GM21529 (cell line): ENCODE measurements around the gene TAF1B.

Source experiments
- ATAC-seq: cut with Tn5 transposase; IDR thresholded peaks from one replicate; pipeline ENCODE4 v1.9.1; 2021; ENCODE audit not compliant: unreplicated experiment

The TAF1B gene

GRCh38 chr2:9982248-9982647, 139.0 kb downstream of the TAF1B start:
- no peak for ATAC-seq

- no peak for ATAC-seq
These were observed 139.6 kb downstream of the TAF1B start for GRCh38 chr2:9982891-9983290.

- ATAC-seq, result no peak
These were observed 140.3 kb downstream of the TAF1B start for GRCh38 chr2:9983401-9984216.
